ENCODE measurements around the gene RAB36.

Gene RAB36

GRCh38 chr22:23140385-23140784 lies 4.9 kb upstream of the RAB36 start:
- POLR2A ChIA-PET = no interaction called here
- no peak for DNase-seq (ENCODE audit: extremely low spot score)
- no peak for TF ChIP-seq PKNOX1 (IDR thresholded peaks at IDR 0.05)
- no peak for TF ChIP-seq NFRKB (IDR thresholded peaks at IDR 0.05)
- no peak for TF ChIP-seq ARNT (IDR thresholded peaks at IDR 0.05)
- TF ChIP-seq HDGF (IDR thresholded peaks at IDR 0.05; ENCODE audit: borderline replicate concordance) = no peak
- no peak for TF ChIP-seq FOXA1 (IDR thresholded peaks at IDR 0.05)
- TF ChIP-seq L3MBTL2 (conservative IDR thresholded peaks at IDR 0.05) = no peak
- TF ChIP-seq ZNF384 (IDR thresholded peaks at IDR 0.05) = no peak
- no peak for TF ChIP-seq SUZ12 (IDR thresholded peaks at IDR 0.05)
- TF ChIP-seq FOXM1 (IDR thresholded peaks at IDR 0.05; ENCODE audit: borderline replicate concordance) = no peak
- TF ChIP-seq BHLHE40 (IDR thresholded peaks at IDR 0.05; ENCODE audit: borderline replicate concordance) = no peak
- TF ChIP-seq FOXK2 (IDR thresholded peaks at IDR 0.05) = no peak
- no peak for TF ChIP-seq TARDBP (IDR thresholded peaks at IDR 0.05)
- no peak for TF ChIP-seq LEF1 (IDR thresholded peaks at IDR 0.05; ENCODE audit: borderline replicate concordance)
- TF ChIP-seq CTBP1 (IDR thresholded peaks at IDR 0.05; ENCODE audit: borderline replicate concordance) = no peak
- TF ChIP-seq ELF4 (IDR thresholded peaks at IDR 0.05) = no peak
- TF ChIP-seq SP1 (IDR thresholded peaks at IDR 0.05) = no peak
- CTCF ChIA-PET = interaction anchor here (0.5 to 1.6 kb wide), 4 partner anchors 38 to 332 kb away, joined by 3 to 8 read pairs (median 4); no protein-coding TSS in a partner anchor

- ChIA-PET POLR2A (interaction anchor here (1.0 kb wide), 1 partner anchor 10 kb away, joined by 3 read pairs; no protein-coding TSS in a partner anchor), CTCF (no interaction called here)
- DNase-seq (ENCODE audit: extremely low spot score) = no peak
These were observed 2.7 kb upstream of the RAB36 start for GRCh38 chr22:23142546-23143105.

DNA sequence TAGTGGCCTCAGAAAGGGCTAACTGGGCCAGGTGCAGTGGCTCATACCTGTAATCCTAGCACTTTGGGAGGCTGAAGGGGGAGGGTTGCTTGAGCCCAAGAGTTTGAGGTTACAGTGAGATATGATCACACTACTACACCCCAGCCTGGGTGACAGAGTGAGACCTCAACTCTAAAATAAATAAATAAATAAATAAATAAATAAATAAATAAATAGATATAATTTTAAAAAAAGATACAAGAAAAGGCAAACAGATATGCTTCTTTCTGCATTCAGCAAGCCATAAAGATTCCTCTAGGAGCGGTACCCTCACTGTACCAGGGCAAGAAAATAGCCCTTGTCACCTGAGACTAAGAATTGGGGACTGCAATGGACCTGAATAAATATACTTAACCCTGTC lies 2.2 kb upstream of the RAB36 start:
- POLR2A ChIA-PET = no interaction called here

More at GRCh38 chr22:23142546-23143105, 2.7 kb upstream of the RAB36 start:
- TF ChIP-seq SP1 (IDR thresholded peaks at IDR 0.05) = no peak
- no peak for TF ChIP-seq FOXM1 (IDR thresholded peaks at IDR 0.05; ENCODE audit: borderline replicate concordance)
- TF ChIP-seq TARDBP (IDR thresholded peaks at IDR 0.05) = no peak
- TF ChIP-seq ARNT (IDR thresholded peaks at IDR 0.05) = no peak

GRCh38 chr22:23144432-23144831 lies 845 bp upstream of the RAB36 start:
- DNase-seq (ENCODE audit: extremely low spot score) = no peak
- ChIA-PET POLR2A (interaction anchor here (1.5 kb wide), 1 partner anchor 74 kb away, joined by 3 read pairs; the partner anchor contains the start of gene GNAZ), CTCF (interaction anchor here (0.9 to 2.0 kb wide), 6 partner anchors 13 to 188 kb away, joined by 3 to 7 read pairs (median 4); no protein-coding TSS in a partner anchor)

More for the DNA sequence above, 2.2 kb upstream of the RAB36 start:
- TF ChIP-seq NFRKB (IDR thresholded peaks at IDR 0.05) = no peak
- no peak for TF ChIP-seq BHLHE40 (IDR thresholded peaks at IDR 0.05; ENCODE audit: borderline replicate concordance)
- no peak for TF ChIP-seq PKNOX1 (IDR thresholded peaks at IDR 0.05)
- no peak for DNase-seq (ENCODE audit: extremely low spot score)
- CTCF ChIA-PET = interaction anchor here (2.0 kb wide), 1 partner anchor 187 kb away, joined by 7 read pairs; no protein-coding TSS in a partner anchor

DNA sequence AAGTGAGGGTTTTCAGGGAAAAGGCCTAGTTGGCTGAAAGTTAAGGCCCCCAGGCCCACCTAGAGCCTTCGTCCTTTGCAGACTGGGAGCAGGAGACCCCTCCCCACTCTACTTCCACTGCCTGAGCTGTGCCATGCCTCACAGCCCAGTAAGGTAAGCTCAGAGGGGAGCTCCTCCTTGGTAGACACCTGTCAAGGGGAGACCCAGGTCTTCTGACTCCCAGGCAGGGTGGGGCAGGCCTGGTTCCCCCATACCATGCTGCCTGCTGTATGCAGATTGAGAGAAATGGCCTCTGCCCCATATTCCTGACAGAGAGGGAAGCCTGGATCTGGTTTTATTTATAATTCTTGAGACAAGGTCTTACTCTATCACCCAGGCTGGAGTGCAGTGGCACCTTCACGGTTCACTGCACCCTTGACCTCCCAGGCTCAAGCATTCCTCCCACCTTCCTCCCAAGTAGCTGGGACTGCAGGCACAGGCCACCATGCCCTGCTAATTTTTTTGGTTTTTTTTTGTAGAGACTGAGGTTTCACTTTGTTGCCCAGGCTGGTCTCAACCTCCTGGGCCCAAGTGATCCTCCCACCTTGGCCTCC lies 697 bp downstream of the RAB36 start:
- CTCF ChIA-PET = interaction anchor here (2.1 kb wide), 1 partner anchor 10 kb away, joined by 5 read pairs; no protein-coding TSS in a partner anchor
- POLR2A ChIA-PET = interaction anchor here (1.5 kb wide), 1 partner anchor 76 kb away, joined by 3 read pairs; the partner anchor contains the start of gene GNAZ
- DNase-seq (ENCODE audit: extremely low spot score) = no peak

More at GRCh38 chr22:23144432-23144831, 845 bp upstream of the RAB36 start:
- no peak for TF ChIP-seq BHLHE40 (IDR thresholded peaks at IDR 0.05; ENCODE audit: borderline replicate concordance)
- no peak for TF ChIP-seq ARNT (IDR thresholded peaks at IDR 0.05)
- no peak for TF ChIP-seq FOXK2 (IDR thresholded peaks at IDR 0.05)
- TF ChIP-seq PKNOX1 (IDR thresholded peaks at IDR 0.05) = no peak
- TF ChIP-seq CTBP1 (IDR thresholded peaks at IDR 0.05; ENCODE audit: borderline replicate concordance) = no peak
- no peak for TF ChIP-seq ZNF384 (IDR thresholded peaks at IDR 0.05)
- TF ChIP-seq NFRKB (IDR thresholded peaks at IDR 0.05) = no peak
- TF ChIP-seq SUZ12 (IDR thresholded peaks at IDR 0.05) = no peak
- no peak for TF ChIP-seq HDGF (IDR thresholded peaks at IDR 0.05; ENCODE audit: borderline replicate concordance)
- TF ChIP-seq FOXA1 (IDR thresholded peaks at IDR 0.05) = no peak
- TF ChIP-seq SP1 (IDR thresholded peaks at IDR 0.05) = no peak
- no peak for TF ChIP-seq FOXM1 (IDR thresholded peaks at IDR 0.05; ENCODE audit: borderline replicate concordance)
- TF ChIP-seq L3MBTL2 (conservative IDR thresholded peaks at IDR 0.05) = no peak
- TF ChIP-seq TARDBP (IDR thresholded peaks at IDR 0.05) = no peak
- TF ChIP-seq LEF1 (IDR thresholded peaks at IDR 0.05; ENCODE audit: borderline replicate concordance) = no peak
- no peak for TF ChIP-seq ELF4 (IDR thresholded peaks at IDR 0.05)

More for the DNA sequence above, 697 bp downstream of the RAB36 start:
- TF ChIP-seq L3MBTL2 (conservative IDR thresholded peaks at IDR 0.05) (no peak), BHLHE40 (IDR thresholded peaks at IDR 0.05; ENCODE audit: borderline replicate concordance) (no peak), FOXK2 (IDR thresholded peaks at IDR 0.05) (no peak), HDGF (IDR thresholded peaks at IDR 0.05; ENCODE audit: borderline replicate concordance) (no peak), SUZ12 (IDR thresholded peaks at IDR 0.05) (no peak), PKNOX1 (IDR thresholded peaks at IDR 0.05) (no peak), ZNF384 (IDR thresholded peaks at IDR 0.05) (no peak), TARDBP (IDR thresholded peaks at IDR 0.05) (no peak), FOXA1 (IDR thresholded peaks at IDR 0.05) (no peak), LEF1 (IDR thresholded peaks at IDR 0.05; ENCODE audit: borderline replicate concordance) (no peak), CTBP1 (IDR thresholded peaks at IDR 0.05; ENCODE audit: borderline replicate concordance) (no peak), SP1 (IDR thresholded peaks at IDR 0.05) (no peak), ARNT (IDR thresholded peaks at IDR 0.05) (no peak), FOXM1 (IDR thresholded peaks at IDR 0.05; ENCODE audit: borderline replicate concordance) (no peak), NFRKB (IDR thresholded peaks at IDR 0.05) (no peak), ELF4 (IDR thresholded peaks at IDR 0.05) (no peak)
